Kidney (tissue), 14 donors: ENCODE data around the gene HOXC6. TPM values are rescaled to one million over a fixed set of nuclear protein-coding genes. Genes with fewer than 3 reads are reported as not detected.

Source experiments
- DNase-seq, 5 donors: peaks; one replicate each; pipeline ENCODE4 v3.0.0-alpha.2; 2013 to 2020
- FAIRE-seq: peaks from 2 replicates; lab custom pipeline; 2012; peaks lifted over from hg19 to GRCh38; lab: Jason Lieb, UNC
- H3K27ac ChIP-seq, 2 donors: one replicate each; pipeline ENCODE4 v1.7.0; 2013; ENCODE audit warnings: low read depth in 2 of 2, low read length in 2 of 2, inconsistent platforms in 1 of 2
- H3K27me3 ChIP-seq: one replicate; pipeline ENCODE4 v1.7.1; 2013; ENCODE audit warnings: low read length, inconsistent platforms; ENCODE audit not compliant: control insufficient read depth, insufficient read depth
- H3K36me3 ChIP-seq, 3 donors: one replicate each; pipeline versions ENCODE4 v1.7.0 to v1.7.1; 2013; ENCODE audit warnings: low read length in 3 of 3, control low read depth in 1 of 3, inconsistent platforms in 1 of 3; ENCODE audit not compliant: insufficient read depth in 3 of 3, control insufficient read depth in 2 of 3
- H3K4me1 ChIP-seq, 3 donors: one replicate each; pipeline versions ENCODE4 v1.7.0 to v1.7.1; 2013; ENCODE audit warnings: low read length in 3 of 3, inconsistent platforms in 1 of 3, low read depth in 1 of 3; ENCODE audit not compliant: control insufficient read depth in 2 of 3, insufficient read depth in 2 of 3
- H3K4me3 ChIP-seq, 3 donors: one replicate each; pipeline versions ENCODE4 v1.7.0 to v1.8.1; 2013; ENCODE audit warnings: low read length in 3 of 3, control low read depth in 1 of 3, inconsistent platforms in 1 of 3
- H3K9ac ChIP-seq, 3 donors: one replicate each; pipeline versions ENCODE4 v1.7.0 to v1.7.1; 2013; ENCODE audit warnings: low read length in 3 of 3, control low read depth in 1 of 3, inconsistent platforms in 1 of 3
- H3K9me3 ChIP-seq, 3 donors: one replicate each; pipeline versions ENCODE4 v1.7.0 to v1.7.1; 2013; ENCODE audit warnings: low read length in 3 of 3, control low read depth in 1 of 3, inconsistent platforms in 1 of 3; ENCODE audit not compliant: control insufficient read depth in 2 of 3, insufficient read depth in 1 of 3
- CTCF ChIP-seq: IDR thresholded peaks from 3 replicates; pipeline ENCODE4 v1.5.1; 2012; ENCODE audit warnings: mild to moderate bottlenecking, moderate library complexity, borderline replicate concordance; ENCODE audit not compliant: insufficient read depth; ENCODE audit errors: extremely low read depth
- intact Hi-C: fragments of 100-400 bp; cut with DNase I; formaldehyde crosslinking; loops from one replicate; pipeline ENCODE4 v1.11.1; 2022
- polyA plus RNA-seq: library from polyadenylated mRNA; stranded (reverse); fragments of 350-450 nt; fragmentation: Illumina TruSeq; extraction: RNeasy Lipid Tissue Mini Kit (QIAGEN cat#74804); gene quantifications from one replicate; pipeline ENCODE4 v1.2.3, GENCODE V29; 2014; ENCODE audit warnings: low read depth, low replicate concordance; ENCODE audit not compliant: insufficient read depth
- total RNA-seq: library from RNA; stranded (reverse); fragmentation: NEBNext Ultra II Directional; extraction: Animal tissue kit (Norgen Biotek cat#: 25700); gene quantifications from one replicate; pipeline ENCODE4 v1.2.1, GENCODE V29; 2021
- donor health status: control.
- donor health status: control.
- donor health status: control.
- donor health status: control.
- donor health status: control.
- donor health status: DM: yes; HTN: yes; CAD: no.
- donor health status: Normal renal cell carcinoma (clear cell type).

HOXC6 gene
- total and polyA plus RNA-seq, 2 donors from 2014 or later: 11.4 to 22.0 TPM

- TF ChIP-seq CTCF: no peak
- peaks cover 0 to 3% (median 0%) of the 10 kb centered on the region in 3 donors for H3K36me3 ChIP-seq
- FAIRE-seq (no peak), DNase-seq (peak in 4 of 5 donors; percentile 77 to 93 (median 84))
- peak overlapping the region in 1 of 3 donors; percentile 30 for H3K9ac ChIP-seq
- peaks cover 3% of the 10 kb centered on the region for H3K27me3 ChIP-seq
- H3K27ac ChIP-seq: no peak overlapping the region
- intact Hi-C loops: no loop called here
- no peaks in the 10 kb centered on the region for H3K9me3 ChIP-seq
- no peak overlapping the region for H3K4me3 ChIP-seq
- peaks cover 0 to 14% (median 3%) of the 10 kb centered on the region in 3 donors for H3K4me1 ChIP-seq
These were observed 24.3 kb downstream of the HOXC6 start for GRCh38 chr12:54052438-54053002.

DNA sequence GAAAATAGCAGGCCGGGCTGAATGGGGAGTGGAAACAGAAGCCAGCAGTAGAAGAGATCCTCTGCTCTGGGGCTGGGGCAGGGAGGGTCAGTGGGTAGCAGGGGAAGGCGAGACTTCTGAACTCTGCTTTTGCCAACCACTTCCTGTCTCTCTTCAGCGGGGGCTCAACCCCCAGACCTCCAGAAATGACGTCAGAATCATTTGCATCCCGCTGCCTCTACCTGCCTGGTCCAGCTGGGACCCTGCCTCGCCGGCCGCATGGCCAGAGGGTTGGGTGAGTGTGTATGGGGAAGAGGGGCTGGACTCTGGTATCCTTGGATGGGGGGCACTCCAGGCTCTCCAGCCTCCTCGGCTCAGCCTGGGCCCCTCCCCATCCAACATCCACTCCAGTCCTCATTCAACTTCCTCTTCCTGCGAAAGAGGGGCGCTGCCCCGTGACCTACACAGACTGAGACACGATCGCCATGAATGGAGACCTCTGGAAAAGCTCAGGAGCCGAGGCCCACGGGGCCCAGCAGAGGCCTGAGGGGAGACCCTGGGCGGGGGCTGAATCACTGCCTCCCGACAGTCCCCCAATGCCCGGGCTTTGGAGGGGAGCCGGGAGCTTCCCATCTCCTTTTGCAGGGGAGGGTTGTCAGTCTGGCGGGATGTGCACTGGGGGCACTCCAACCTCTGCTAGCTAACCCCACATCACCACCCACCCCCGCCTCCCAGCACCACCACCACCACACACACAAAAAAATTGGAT lies 24.9 kb downstream of the HOXC6 start:
- H3K4me3 ChIP-seq: peak overlapping the region in 1 of 3 donors; percentile 58
- TF ChIP-seq CTCF: no peak
- no peaks in the 10 kb centered on the region for H3K9me3 ChIP-seq
- intact Hi-C loops: no loop called here
- DNase-seq: peak in 2 of 5 donors; percentile 53 to 80
- H3K4me1 ChIP-seq: peaks cover 0 to 14% (median 6%) of the 10 kb centered on the region in 3 donors
- peaks cover 3% of the 10 kb centered on the region for H3K27me3 ChIP-seq
- no peak overlapping the region for H3K27ac ChIP-seq
- H3K36me3 ChIP-seq: peaks cover 0 to 3% (median 0%) of the 10 kb centered on the region in 3 donors
- H3K9ac ChIP-seq: peak overlapping the region in 1 of 3 donors; percentile 49
- FAIRE-seq: no peak

DNA sequence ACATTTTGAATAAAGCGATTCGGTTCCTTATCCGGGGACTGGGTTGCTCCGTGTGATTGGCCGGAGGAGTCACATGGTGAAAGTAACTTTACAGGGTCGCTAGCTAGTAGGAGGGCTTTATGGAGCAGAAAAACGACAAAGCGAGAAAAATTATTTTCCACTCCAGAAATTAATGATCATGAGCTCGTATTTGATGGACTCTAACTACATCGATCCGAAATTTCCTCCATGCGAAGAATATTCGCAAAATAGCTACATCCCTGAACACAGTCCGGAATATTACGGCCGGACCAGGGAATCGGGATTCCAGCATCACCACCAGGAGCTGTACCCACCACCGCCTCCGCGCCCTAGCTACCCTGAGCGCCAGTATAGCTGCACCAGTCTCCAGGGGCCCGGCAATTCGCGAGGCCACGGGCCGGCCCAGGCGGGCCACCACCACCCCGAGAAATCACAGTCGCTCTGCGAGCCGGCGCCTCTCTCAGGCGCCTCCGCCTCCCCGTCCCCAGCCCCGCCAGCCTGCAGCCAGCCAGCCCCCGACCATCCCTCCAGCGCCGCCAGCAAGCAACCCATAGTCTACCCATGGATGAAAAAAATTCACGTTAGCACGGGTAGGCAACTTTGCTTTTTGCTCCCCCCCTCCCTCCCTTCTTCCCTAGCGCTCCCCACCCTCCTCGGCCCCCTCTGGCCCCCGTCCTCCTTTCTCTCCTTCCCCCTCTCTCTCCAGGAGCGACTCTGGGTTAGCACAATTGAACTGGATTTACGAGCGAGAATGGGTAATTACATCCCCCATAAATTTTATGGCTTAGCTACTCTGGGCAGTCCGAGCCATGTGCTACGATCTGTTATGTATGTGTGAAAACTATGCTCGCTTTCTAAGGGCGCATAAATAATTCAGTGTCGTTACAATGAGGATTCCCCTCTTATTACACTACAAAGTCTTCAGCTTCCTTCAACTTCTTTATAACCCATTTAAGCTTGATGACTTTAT lies 25.8 kb downstream of the HOXC6 start, which contains the start of gene HOXC4:
Gene HOXC4, plus strand, starts transcription at position 85 of the 991 bp plus-strand sequence. Its CDS starts 88 bp downstream, at position 173.
- H3K9me3 ChIP-seq: no peaks in the 10 kb centered on the region

More for the DNA sequence above, 25.8 kb downstream of the HOXC6 start, which contains the start of gene HOXC4:
- Histone ChIP-seq H3K27ac (no peak within 1 kb of the TSS), H3K4me1 (peaks cover 0 to 14% (median 9%) of the 10 kb centered on the region in 3 donors), H3K4me3 (peak within 1 kb of the TSS; percentile 34 to 62 (median 58)), H3K36me3 (peaks cover 0 to 3% (median 0%) of the 10 kb centered on the region in 3 donors), H3K9ac (peak within 1 kb of the TSS in 1 of 3 donors; percentile 49), H3K27me3 (no peaks in the 10 kb centered on the region)
- no peak for TF ChIP-seq CTCF
- intact Hi-C loops: no loop called here
- DNase-seq (peak in 4 of 5 donors; percentile 92 to 98 (median 95)), FAIRE-seq (no peak)
